ENCODE measurements around the gene FGFR4. TPM values are rescaled to one million over a fixed set of nuclear protein-coding genes. Genes with fewer than 3 reads are reported as not detected.

The FGFR4 gene
- total RNA-seq, 4 donors from 2014 or later = 0.68 to 5.9 (median 1.9) TPM

DNA sequence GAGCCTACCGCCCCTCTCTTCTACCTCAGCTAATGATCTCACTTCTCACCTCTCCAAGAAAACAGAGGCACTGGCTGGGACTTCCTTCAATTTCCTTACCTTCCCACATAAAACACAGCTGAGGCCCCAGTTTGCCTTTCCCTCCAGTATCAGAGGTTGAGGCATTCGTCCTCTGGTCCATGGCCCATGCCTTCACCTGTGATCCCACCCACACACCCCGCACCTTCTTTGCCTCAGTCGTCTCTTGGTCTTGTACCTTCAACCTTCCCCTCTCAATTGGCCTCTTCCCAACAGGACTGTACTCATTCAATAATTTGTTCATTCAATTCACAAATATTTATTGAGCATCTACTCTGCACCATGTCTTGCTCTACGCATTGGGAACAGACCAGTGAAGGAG is 35.9 kb downstream of the FGFR4 start:
- no peak overlapping the region for H3K4me3 ChIP-seq
- no peak for DNase-seq
- no peak overlapping the region for H3K27ac ChIP-seq
- intact Hi-C loops (cut with DNase I) = no loop called here
- no peaks in the 10 kb centered on the region for H3K36me3 ChIP-seq
- H3K4me1 ChIP-seq = no peaks in the 10 kb centered on the region
- H3K9me3 ChIP-seq = no peaks in the 10 kb centered on the region
- 91 to 93% methylated on average over 5 of the region's 5 CpGs for WGBS, 2 donors
- H3K27me3 ChIP-seq = no peaks in the 10 kb centered on the region
- no peak for TF ChIP-seq POLR2A (IDR thresholded peaks at IDR 0.05)
- TF ChIP-seq, protein P1, sequence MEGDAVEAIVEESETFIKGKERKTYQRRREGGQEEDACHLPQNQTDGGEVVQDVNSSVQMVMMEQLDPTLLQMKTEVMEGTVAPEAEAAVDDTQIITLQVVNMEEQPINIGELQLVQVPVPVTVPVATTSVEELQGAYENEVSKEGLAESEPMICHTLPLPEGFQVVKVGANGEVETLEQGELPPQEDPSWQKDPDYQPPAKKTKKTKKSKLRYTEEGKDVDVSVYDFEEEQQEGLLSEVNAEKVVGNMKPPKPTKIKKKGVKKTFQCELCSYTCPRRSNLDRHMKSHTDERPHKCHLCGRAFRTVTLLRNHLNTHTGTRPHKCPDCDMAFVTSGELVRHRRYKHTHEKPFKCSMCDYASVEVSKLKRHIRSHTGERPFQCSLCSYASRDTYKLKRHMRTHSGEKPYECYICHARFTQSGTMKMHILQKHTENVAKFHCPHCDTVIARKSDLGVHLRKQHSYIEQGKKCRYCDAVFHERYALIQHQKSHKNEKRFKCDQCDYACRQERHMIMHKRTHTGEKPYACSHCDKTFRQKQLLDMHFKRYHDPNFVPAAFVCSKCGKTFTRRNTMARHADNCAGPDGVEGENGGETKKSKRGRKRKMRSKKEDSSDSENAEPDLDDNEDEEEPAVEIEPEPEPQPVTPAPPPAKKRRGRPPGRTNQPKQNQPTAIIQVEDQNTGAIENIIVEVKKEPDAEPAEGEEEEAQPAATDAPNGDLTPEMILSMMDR (IDR thresholded peaks at IDR 0.05) = no peak

DNA sequence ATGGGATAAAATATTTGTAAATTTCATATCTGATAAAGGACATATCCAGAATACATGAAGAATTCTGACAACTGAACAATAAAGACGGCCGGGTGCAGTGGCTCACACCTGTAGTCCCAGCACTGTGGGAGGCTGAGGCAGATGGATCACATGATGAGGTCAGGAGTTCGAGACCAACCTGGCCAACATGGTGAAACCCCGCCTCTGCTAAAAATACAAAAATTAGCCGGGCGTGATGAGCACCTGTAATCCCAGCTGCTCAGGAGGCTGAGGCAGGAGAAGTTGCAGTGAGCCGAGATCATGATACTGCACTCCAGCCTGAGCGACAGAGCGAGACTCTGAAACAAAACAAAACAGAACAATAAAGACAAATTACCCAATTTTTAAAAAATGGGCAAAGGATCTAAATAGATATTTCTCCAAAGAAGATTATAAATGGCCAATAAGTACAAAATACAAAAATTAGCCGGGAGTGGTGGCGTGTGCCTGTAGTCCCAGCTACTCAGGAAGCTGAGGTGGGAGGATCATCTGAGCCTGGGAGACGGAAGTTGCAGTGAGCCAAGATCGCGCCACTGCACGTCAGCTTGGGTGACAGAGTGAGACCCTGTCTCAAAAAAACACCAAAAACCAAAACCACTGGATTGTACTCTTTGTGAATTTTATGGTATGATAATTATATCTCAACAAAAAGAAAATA is 37.2 kb downstream of the FGFR4 start:
- Histone ChIP-seq H3K9me3 (no peaks in the 10 kb centered on the region), H3K27me3 (no peaks in the 10 kb centered on the region), H3K36me3 (no peaks in the 10 kb centered on the region), H3K4me3 (no peak overlapping the region), H3K4me1 (peaks cover 0 to 4% (median 0%) of the 10 kb centered on the region in 3 donors), H3K27ac (no peak overlapping the region)
- TF ChIP-seq POLR2A (IDR thresholded peaks at IDR 0.05) = no peak
- TF ChIP-seq, protein P1 (IDR thresholded peaks at IDR 0.05) = no peak
- DNase-seq = no peak
- WGBS, 2 donors = 74 to 77% methylated on average over 15 of the region's 15 CpGs
- intact Hi-C loops (cut with DNase I) = no loop called here

DNA sequence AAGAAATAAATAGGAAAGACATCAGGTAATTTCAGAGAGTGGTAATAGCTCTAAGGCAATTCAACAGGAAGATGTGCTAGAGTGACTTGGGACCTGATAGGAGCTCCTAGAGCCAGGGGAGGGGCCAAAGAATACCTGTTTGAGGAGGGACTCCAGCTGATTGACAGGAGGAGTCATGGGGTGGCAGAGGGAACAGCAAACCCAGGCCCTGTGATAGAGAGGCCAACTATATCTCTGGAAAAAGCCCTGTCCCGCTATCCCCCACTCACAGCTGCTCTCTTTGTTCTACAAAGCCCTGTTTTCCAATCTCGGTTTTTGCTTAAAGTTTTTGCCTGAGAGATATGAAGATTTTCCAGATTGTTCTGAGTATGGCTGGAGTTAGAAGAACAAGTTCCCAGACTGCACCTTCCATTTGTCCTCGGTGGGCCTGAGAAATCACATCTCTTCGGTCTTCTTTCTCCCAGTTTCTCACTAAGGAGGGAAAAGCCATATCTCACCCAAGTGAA is 37.8 kb downstream of the FGFR4 start:
- intact Hi-C loops (cut with DNase I) = no loop called here
- no peak for TF ChIP-seq POLR2A (IDR thresholded peaks at IDR 0.05)
- TF ChIP-seq, protein P1 (IDR thresholded peaks at IDR 0.05) = no peak
- DNase-seq = no peak
- Histone ChIP-seq H3K9me3 (no peaks in the 10 kb centered on the region), H3K4me3 (no peak overlapping the region), H3K27me3 (no peaks in the 10 kb centered on the region), H3K36me3 (no peaks in the 10 kb centered on the region), H3K27ac (no peak overlapping the region), H3K4me1 (peaks cover 0 to 4% (median 0%) of the 10 kb centered on the region in 3 donors)
- 87 to 88% methylated on average over 4 of the region's 4 CpGs for WGBS, 2 donors

DNA sequence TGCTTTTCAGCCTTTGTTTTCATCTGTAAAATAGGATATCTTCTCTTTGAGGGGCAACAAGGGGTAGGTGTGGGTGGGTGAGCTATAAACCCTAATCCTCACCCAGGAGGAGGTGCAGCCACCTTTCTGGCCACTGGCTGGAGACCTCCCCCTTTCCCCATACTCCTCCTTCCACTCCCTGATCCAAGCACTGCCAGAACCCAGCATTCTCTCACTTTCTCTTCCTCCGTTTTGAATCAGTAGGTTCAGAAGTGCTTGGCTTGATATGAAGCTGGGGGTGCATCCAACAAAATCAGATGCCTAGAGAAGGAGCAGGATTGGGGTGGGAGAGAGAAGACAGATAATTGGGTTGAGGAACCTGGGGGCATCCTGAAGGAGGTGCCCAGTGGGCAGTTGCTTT is 40.1 kb downstream of the FGFR4 start:
- peaks cover 0 to 7% (median 4%) of the 10 kb centered on the region in 3 donors for H3K4me1 ChIP-seq
- H3K27me3 ChIP-seq = no peaks in the 10 kb centered on the region
- 67 to 71% methylated on average over 1 of the region's 1 CpG for WGBS, 2 donors
- H3K9me3 ChIP-seq = no peaks in the 10 kb centered on the region
- no peaks in the 10 kb centered on the region for H3K36me3 ChIP-seq
- TF ChIP-seq, protein P1 (IDR thresholded peaks at IDR 0.05) = no peak
- no peak for TF ChIP-seq POLR2A (IDR thresholded peaks at IDR 0.05)
- DNase-seq = no peak
- intact Hi-C loops (cut with DNase I) = no loop called here
- H3K4me3 ChIP-seq = no peak overlapping the region
- no peak overlapping the region for H3K27ac ChIP-seq

DNA sequence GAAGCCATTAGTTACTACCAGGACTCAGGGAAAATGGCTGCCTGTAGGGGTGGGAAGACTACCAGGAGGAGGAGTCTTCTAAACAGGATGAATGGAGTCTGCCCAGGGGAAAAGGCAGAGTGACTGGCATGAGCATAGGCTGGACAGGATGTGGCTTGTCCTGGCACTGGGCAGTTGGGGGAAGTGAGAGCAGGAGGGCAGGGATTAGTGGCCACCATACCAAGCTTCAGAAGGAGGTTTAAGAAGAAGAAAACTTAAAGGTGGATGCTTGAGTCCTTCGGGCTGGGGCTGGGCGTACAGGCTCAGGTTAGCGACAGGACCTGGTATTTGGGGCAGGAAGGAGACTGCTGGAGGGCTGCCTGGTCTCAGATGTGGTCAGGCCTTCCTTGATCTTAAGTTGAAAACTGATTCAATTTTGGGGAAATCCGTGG is 41.9 kb downstream of the FGFR4 start:
- no peak for DNase-seq
- no peak overlapping the region for H3K27ac ChIP-seq
- H3K27me3 ChIP-seq = no peaks in the 10 kb centered on the region
- peaks cover 0 to 22% (median 17%) of the 10 kb centered on the region in 3 donors for H3K4me1 ChIP-seq
- no peak for TF ChIP-seq POLR2A (IDR thresholded peaks at IDR 0.05)
- TF ChIP-seq, protein P1 (IDR thresholded peaks at IDR 0.05) = no peak
- H3K4me3 ChIP-seq = no peak overlapping the region
- intact Hi-C loops (cut with DNase I) = no loop called here
- no peaks in the 10 kb centered on the region for H3K36me3 ChIP-seq
- no peaks in the 10 kb centered on the region for H3K9me3 ChIP-seq
- 67 to 68% methylated on average over 4 of the region's 4 CpGs for WGBS, 2 donors

Measured in esophagus squamous epithelium (tissue), 5 donors.